Measurements from ENCODE around the gene SRSF9. TPM values are rescaled to one million over a fixed set of nuclear protein-coding genes. Genes with fewer than 3 reads are reported as not detected.
"Not testable (repeated sequence)": the region's sequence is repeated elsewhere in the genome, so short reads cannot be mapped to it uniquely, and the experiment has no call there.

Gene SRSF9
- total RNA-seq, 2 experiments from 2014 or later, result 218 to 221 TPM

GRCh38 chr12:120495731-120496412, 26.3 kb upstream of the SRSF9 start, which contains the start of gene DYNLL1:
TSS of gene DYNLL1 (plus strand) at chr12:120496113. CDS start at chr12:120496422, 309 bp downstream.
- Mint-ChIP-seq H3K27ac (peak within 1 kb of the TSS; percentile 80), H3K27me3 (no peaks in the 10 kb centered on the region), H3K4me1 (ENCODE audit: low read depth) (peaks cover 23% of the 10 kb centered on the region), H3K9me3 (no peaks in the 10 kb centered on the region), H3K4me3 (peak within 1 kb of the TSS; percentile 86), H3K36me3 (peaks cover 21% of the 10 kb centered on the region)
- ChIA-PET POLR2A (interaction anchor here (0.5 to 2.3 kb wide), 8 partner anchors 20 to 215 kb away, joined by 3 to 13 read pairs (median 3); partner anchors contain the start of genes RNU4-2, SIRT4, SRSF9 and UNC119B), CTCF (interaction anchor here (0.5 to 1.6 kb wide), 9 partner anchors 20 to 83 kb away, joined by 3 to 11 read pairs (median 4); partner anchors contain the start of gene SRSF9)
- peak; percentile 98 for DNase-seq
- intact Hi-C loops (cut with micrococcal nuclease), result loop anchor here (1.0 to 2.0 kb wide), 5 partner anchors 27 to 244 kb away; partner anchors contain the start of genes COX6A1, GATC, RNF10 and SRSF9

- intact Hi-C loops (cut with micrococcal nuclease), result loop anchor here (2.0 kb wide), 1 partner anchor 48 kb away; the partner anchor contains the start of genes GATC and TRIAP1
- peaks cover 23% of the 10 kb centered on the region for H3K4me1 Mint-ChIP-seq (ENCODE audit: low read depth)
- H3K9me3 Mint-ChIP-seq, result no peaks in the 10 kb centered on the region
- ChIA-PET POLR2A (interaction anchor here (0.8 to 2.3 kb wide), 5 partner anchors 20 to 215 kb away, joined by 3 to 13 read pairs (median 3); partner anchors contain the start of genes SRSF9 and UNC119B), CTCF (interaction anchor here (0.5 to 1.4 kb wide), 5 partner anchors 19 to 138 kb away, joined by 3 read pairs; partner anchors contain the start of gene POP5)
- DNase-seq, result no peak
- H3K27ac Mint-ChIP-seq, result peak overlapping the region; percentile 65
- H3K4me3 Mint-ChIP-seq, result peak overlapping the region; percentile 86
- H3K27me3 Mint-ChIP-seq, result no peaks in the 10 kb centered on the region
- H3K36me3 Mint-ChIP-seq, result peaks cover 20% of the 10 kb centered on the region
Observed at GRCh38 chr12:120495186-120495730, 25.7 kb upstream of the SRSF9 start.

GRCh38 chr12:120490833-120491512, 21.4 kb upstream of the SRSF9 start:
- peaks cover 8% of the 10 kb centered on the region for H3K4me1 Mint-ChIP-seq (ENCODE audit: low read depth)
- intact Hi-C loops (cut with micrococcal nuclease), result no loop called here
- no peaks in the 10 kb centered on the region for H3K27me3 Mint-ChIP-seq
- ChIA-PET CTCF (interaction anchor here (1.4 to 1.7 kb wide), 2 partner anchors 24 to 27 kb away, joined by 3 to 5 read pairs; no protein-coding TSS in a partner anchor), POLR2A (no interaction called here)
- DNase-seq, result no peak
- no peak overlapping the region for H3K4me3 Mint-ChIP-seq
- H3K9me3 Mint-ChIP-seq, result no peaks in the 10 kb centered on the region
- no peaks in the 10 kb centered on the region for H3K36me3 Mint-ChIP-seq
- H3K27ac Mint-ChIP-seq, result no peak overlapping the region

- DNase-seq, result no peak
- ChIA-PET CTCF (interaction anchor here (1.4 to 1.7 kb wide), 2 partner anchors 24 to 27 kb away, joined by 3 to 5 read pairs; no protein-coding TSS in a partner anchor), POLR2A (no interaction called here)
- Mint-ChIP-seq H3K4me3 (no peak overlapping the region), H3K27ac (no peak overlapping the region), H3K36me3 (no peaks in the 10 kb centered on the region), H3K4me1 (ENCODE audit: low read depth) (peaks cover 6% of the 10 kb centered on the region), H3K27me3 (no peaks in the 10 kb centered on the region), H3K9me3 (no peaks in the 10 kb centered on the region)
- intact Hi-C loops (cut with micrococcal nuclease), result no loop called here
Observed at GRCh38 chr12:120490325-120490724, 20.8 kb upstream of the SRSF9 start.

- no peaks in the 10 kb centered on the region for H3K4me1 Mint-ChIP-seq (ENCODE audit: low read depth)
- H3K36me3 Mint-ChIP-seq, result no peaks in the 10 kb centered on the region
- ChIA-PET POLR2A (no interaction called here), CTCF (interaction anchor here (0.9 to 1.0 kb wide), 2 partner anchors 23 to 35 kb away, joined by 3 read pairs; no protein-coding TSS in a partner anchor)
- no peak for DNase-seq
- intact Hi-C loops (cut with micrococcal nuclease), result no loop called here
- no peaks in the 10 kb centered on the region for H3K9me3 Mint-ChIP-seq
- no peak overlapping the region for H3K4me3 Mint-ChIP-seq
- no peak overlapping the region for H3K27ac Mint-ChIP-seq
- no peaks in the 10 kb centered on the region for H3K27me3 Mint-ChIP-seq
Observed at GRCh38 chr12:120489018-120489417, 19.5 kb upstream of the SRSF9 start.

- Mint-ChIP-seq H3K4me3 (no peak overlapping the region), H3K36me3 (no peaks in the 10 kb centered on the region), H3K4me1 (ENCODE audit: low read depth) (no peaks in the 10 kb centered on the region), H3K9me3 (no peaks in the 10 kb centered on the region), H3K27ac (no peak overlapping the region), H3K27me3 (no peaks in the 10 kb centered on the region)
- ChIA-PET CTCF (interaction anchor here (0.9 kb wide), 1 partner anchor 34 kb away, joined by 3 read pairs; no protein-coding TSS in a partner anchor), POLR2A (no interaction called here)
- no peak for DNase-seq
- intact Hi-C loops (cut with micrococcal nuclease), result no loop called here
Observed at GRCh38 chr12:120488057-120488640, 18.6 kb upstream of the SRSF9 start.

- H3K4me1 Mint-ChIP-seq (ENCODE audit: low read depth); H3K27ac Mint-ChIP-seq; CTCF ChIA-PET; H3K9me3 Mint-ChIP-seq; POLR2A ChIA-PET; H3K27me3 Mint-ChIP-seq; intact Hi-C loops (cut with micrococcal nuclease); H3K4me3 Mint-ChIP-seq; H3K36me3 Mint-ChIP-seq; DNase-seq: not testable (repeated sequence)
Observed at GRCh38 chr12:120487552-120487951, 18.0 kb upstream of the SRSF9 start.

- Mint-ChIP-seq H3K9me3 (no peaks in the 10 kb centered on the region), H3K4me3 (no peak overlapping the region), H3K36me3 (no peaks in the 10 kb centered on the region), H3K27me3 (no peaks in the 10 kb centered on the region), H3K27ac (no peak overlapping the region), H3K4me1 (ENCODE audit: low read depth) (peaks cover 2% of the 10 kb centered on the region)
- CTCF ChIA-PET, result interaction anchor here (0.7 kb wide), 1 partner anchor 129 kb away, joined by 3 read pairs; no protein-coding TSS in a partner anchor
- intact Hi-C loops (cut with micrococcal nuclease), result no loop called here
- POLR2A ChIA-PET, result interaction anchor here (0.6 kb wide), 1 partner anchor 193 kb away, joined by 4 read pairs; the partner anchor contains the start of gene RNU4-1
- DNase-seq, result no peak
Observed at GRCh38 chr12:120485961-120486881, 16.7 kb upstream of the SRSF9 start.

- Mint-ChIP-seq H3K27ac (no peak overlapping the region), H3K36me3 (no peaks in the 10 kb centered on the region), H3K4me1 (ENCODE audit: low read depth) (peaks cover 5% of the 10 kb centered on the region), H3K27me3 (no peaks in the 10 kb centered on the region), H3K4me3 (no peak overlapping the region), H3K9me3 (no peaks in the 10 kb centered on the region)
- CTCF ChIA-PET, result interaction anchor here (1.3 kb wide), 1 partner anchor 14 kb away, joined by 4 read pairs; the partner anchor contains the start of gene SRSF9
- DNase-seq, result no peak
- POLR2A ChIA-PET, result interaction anchor here (0.6 kb wide), 1 partner anchor 53 kb away, joined by 3 read pairs; no protein-coding TSS in a partner anchor
- intact Hi-C loops (cut with micrococcal nuclease), result no loop called here
Observed at GRCh38 chr12:120483621-120484020, 14.1 kb upstream of the SRSF9 start.

GRCh38 chr12:120481022-120481767, 11.6 kb upstream of the SRSF9 start:
- Mint-ChIP-seq H3K4me1 (ENCODE audit: low read depth) (peaks cover 5% of the 10 kb centered on the region), H3K9me3 (no peaks in the 10 kb centered on the region), H3K36me3 (no peaks in the 10 kb centered on the region), H3K4me3 (no peak overlapping the region), H3K27me3 (no peaks in the 10 kb centered on the region), H3K27ac (peak overlapping the region; percentile 28)
- DNase-seq, result no peak
- ChIA-PET CTCF (no interaction called here), POLR2A (no interaction called here)
- intact Hi-C loops (cut with micrococcal nuclease), result no loop called here
